GM04504 (cell line): ENCODE measurements around the gene ZNF223.
A peak's percentile ranks its signal among the peaks of the same experiment; 100 is the strongest.

ENCODE experiments used
- DNase-seq: peaks from one replicate; pipeline ENCODE4 v3.0.0-alpha.2; 2012; ENCODE audit warnings: low read depth

The ZNF223 gene

GRCh38 chr19:44051650-44052402, at the start of gene ZNF223:
Gene ZNF223, plus strand, starts transcription at chr19:44052036. Its CDS starts 3,141 bp downstream, at chr19:44055177.
- peak; percentile 88 for DNase-seq

DNA sequence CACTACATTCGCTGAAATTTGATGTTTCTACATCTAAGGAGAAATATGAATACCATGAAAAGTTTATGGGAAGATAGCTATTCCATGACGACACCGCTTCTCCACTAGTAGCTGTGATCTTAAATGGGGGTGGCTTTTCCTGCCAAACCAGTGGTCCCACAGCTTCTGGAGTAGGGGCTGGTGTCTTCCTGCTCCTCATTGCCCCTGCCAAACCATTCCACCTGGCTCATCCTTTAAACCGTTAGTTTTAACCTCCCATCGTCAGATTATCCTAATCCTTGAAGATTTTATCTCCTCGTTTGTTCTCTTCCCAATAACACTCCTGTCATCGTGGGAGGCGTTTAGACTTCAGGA, 49.6 kb upstream of the ZNF223 start:
- no peak for DNase-seq

DNA sequence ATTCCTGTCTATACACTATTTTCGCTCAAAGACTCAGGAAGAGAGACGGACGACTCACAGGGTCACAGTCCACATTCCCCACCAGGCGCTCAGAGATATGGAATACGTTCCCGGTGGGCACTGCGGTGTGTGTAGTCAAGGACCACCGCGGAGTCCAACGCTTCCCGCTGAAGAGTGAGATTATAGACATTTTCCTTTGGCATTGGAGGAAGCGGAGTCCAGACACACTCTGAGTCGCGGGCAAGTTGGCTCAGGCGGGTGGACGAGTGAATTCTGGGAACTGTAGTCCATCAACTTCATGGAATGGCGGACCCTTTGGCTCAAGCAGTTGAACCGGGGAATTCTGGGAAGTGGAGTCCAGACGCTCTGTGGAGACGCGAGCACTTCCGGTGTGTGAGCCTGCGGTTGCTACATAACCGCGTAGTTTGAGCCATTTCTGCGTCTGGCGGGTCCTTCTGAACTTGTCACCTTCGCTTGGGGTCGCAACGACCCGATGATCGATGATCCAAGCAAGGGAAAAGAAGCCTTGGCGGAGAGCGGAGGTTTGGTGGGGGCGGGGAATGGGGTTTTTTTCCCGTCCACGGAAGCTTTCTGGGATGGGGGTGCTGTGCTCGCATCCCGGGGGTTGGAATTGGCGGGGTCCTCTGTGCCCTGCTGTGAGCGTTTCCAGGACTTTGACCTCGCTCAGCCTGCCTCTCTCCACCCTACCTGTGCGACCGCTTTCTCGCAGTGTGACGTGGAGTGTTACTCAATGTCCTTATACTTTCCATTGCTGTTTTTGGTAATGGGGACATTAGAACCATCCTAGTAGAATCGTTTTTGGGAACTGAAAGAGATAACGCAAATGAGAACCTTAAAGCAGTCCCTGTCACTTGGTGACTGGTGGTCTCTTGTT, 49.0 kb upstream of the ZNF223 start, which contains the start of gene ZNF230:
ZNF230 (plus strand) TSS at position 392 of the 895 bp plus-strand sequence. CDS start 4,122 bp downstream, outside the sequence.
- DNase-seq, result peak; percentile 89

- DNase-seq, result no peak
Observed at GRCh38 chr19:44003461-44004009, 48.3 kb upstream of the ZNF223 start.

DNA sequence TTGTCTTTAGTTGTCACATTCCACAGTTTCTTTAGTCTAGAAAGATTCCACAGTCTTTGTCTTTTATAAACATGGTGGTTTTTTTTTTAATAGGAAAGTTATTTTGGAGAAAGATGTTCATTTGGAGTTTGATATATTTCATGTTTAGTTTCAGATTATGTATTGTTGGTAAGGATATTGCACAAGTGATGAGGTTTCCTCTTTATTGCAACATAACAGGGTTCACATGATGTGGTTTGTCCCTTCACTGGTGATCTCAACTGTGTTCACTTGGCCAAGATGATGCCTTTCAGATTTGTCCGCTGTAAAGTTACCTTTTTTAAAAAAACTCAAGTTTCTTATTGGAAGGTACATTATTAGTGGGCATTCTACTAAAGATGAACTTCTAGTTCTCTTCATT, 45.9 kb upstream of the ZNF223 start:
- DNase-seq, result no peak

- no peak for DNase-seq
Observed at GRCh38 chr19:44007473-44007872, 44.4 kb upstream of the ZNF223 start.

DNA sequence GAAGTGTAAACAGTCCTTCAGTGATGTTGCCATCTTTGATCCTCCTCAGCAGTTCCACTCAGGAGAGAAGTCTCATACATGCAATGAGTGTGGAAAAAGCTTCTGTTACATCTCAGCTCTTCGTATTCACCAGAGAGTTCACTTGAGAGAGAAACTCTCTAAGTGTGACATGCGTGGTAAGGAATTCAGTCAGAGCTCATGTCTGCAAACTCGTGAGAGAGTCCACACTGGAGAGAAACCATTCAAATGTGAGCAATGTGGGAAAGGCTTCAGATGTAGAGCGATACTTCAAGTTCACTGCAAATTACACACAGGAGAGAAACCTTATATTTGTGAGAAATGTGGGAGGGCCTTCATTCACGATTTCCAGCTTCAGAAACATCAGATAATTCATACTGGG, 41.4 kb upstream of the ZNF223 start:
- no peak for DNase-seq

DNA sequence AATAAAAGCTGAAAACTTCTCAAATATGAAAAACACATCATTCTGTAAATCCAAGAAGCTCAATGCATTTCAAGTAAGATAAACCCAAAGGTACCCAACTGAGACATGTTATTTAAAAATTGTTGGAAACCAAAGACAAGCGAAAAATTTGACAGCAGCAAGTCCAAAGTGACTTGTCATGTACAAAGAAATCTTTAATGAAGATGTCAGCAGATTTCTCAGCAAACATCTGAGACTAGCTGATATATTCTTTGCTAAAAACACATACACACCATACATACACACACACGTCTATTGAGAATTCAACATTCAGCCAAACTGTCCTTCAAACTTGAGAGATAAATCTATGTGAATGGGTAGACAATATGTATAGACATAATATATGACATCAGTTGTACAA, 32.3 kb upstream of the ZNF223 start:
- DNase-seq, result no peak

DNA sequence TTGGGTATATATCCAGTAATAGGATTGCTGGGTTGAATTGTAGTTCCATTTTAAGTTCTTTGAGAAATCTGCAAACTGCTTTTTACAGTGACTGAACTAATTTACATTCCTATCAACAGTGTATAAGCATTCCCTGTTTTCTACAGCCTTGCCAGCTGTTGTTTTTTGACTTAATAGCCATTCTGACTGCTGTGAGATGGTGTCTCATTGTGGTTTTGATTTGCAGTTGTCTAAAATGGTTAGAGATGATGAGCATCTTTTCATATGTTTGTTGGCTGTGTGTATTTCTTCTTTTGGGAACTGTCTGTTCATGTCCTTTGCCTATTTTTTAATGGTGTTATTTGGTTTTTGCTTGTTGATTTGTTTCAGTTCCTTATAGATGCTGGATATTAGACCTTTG, 30.6 kb upstream of the ZNF223 start:
- no peak for DNase-seq

DNA sequence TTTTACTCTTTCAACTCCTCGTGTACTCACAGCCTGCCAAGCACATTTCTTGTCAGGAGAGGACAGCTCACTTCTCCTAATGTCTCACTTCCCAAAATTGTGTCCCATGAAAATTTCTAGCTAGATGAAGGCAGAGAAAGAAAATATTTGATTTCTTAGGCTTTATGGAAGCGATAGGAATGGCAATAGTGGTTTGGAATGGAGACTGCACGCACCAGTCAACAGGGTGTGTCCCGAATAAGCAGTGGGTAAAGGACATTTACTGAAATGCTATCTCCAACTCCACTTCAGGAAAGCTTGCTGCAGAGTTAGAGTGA, 27.0 kb upstream of the ZNF223 start:
- no peak for DNase-seq

DNA sequence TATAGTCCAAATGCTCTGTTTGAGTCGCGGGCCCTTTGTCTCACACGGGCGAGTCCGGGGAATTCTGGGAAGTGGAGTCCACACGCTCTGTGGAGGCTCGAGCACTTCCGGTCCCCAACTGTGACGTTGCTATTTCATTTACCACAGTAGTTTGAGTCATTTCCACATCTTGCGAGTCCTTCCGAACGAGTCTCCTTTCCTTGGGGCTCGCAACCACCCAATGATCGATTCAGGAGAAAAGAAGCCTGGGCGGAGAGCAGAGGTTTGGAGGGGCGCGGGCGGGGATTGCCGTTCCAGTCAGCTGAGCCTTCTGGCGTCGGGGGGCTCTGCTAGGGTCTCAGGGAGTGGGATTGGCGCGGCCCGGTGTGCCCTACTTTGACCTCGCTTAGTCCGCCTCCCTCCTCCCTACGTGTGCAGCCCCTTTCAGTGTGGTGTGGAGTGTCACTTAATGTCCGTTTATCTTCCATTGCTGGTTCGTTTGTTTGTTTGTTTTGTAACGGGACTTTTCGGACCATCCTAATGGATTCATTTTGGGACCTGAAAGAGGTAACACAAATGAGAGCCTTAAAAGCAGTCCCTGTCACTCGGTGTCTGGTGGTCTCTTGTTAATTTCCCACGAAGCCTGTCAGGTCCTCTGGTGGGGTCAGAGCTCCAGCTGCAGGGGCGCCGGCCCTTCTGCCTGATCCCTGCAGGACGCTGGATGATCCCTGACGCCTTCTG, 26.5 kb upstream of the ZNF223 start, which contains the start of gene ZNF222:
ZNF222 (plus strand) TSS at position 163 of the 720 bp plus-strand sequence; CDS start at position 221, 58 bp downstream.
- peak; percentile 70 for DNase-seq

- no peak for DNase-seq
Observed at GRCh38 chr19:44026622-44027021, 25.2 kb upstream of the ZNF223 start.

GRCh38 chr19:44032001-44032610, 19.7 kb upstream of the ZNF223 start:
- DNase-seq, result no peak

DNA sequence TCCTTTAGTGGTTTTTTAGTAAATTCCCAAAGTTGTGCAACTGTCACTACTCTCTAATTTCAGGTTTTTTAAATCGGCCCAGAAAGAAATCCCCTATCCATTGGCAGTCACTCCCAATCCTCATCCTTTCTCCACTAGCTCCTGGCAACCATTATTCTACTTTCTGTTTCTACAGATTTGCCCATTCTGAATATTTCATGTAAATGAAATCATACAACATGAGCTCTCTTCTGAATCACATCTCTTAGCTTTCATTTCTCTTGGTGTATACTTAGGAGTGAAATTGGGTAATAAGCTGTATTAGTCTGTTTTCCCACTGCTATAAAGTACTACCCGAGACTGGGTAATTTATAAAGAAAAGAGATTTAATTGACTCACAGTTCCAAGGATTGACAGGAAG, 9.7 kb upstream of the ZNF223 start:
- DNase-seq, result no peak

DNA sequence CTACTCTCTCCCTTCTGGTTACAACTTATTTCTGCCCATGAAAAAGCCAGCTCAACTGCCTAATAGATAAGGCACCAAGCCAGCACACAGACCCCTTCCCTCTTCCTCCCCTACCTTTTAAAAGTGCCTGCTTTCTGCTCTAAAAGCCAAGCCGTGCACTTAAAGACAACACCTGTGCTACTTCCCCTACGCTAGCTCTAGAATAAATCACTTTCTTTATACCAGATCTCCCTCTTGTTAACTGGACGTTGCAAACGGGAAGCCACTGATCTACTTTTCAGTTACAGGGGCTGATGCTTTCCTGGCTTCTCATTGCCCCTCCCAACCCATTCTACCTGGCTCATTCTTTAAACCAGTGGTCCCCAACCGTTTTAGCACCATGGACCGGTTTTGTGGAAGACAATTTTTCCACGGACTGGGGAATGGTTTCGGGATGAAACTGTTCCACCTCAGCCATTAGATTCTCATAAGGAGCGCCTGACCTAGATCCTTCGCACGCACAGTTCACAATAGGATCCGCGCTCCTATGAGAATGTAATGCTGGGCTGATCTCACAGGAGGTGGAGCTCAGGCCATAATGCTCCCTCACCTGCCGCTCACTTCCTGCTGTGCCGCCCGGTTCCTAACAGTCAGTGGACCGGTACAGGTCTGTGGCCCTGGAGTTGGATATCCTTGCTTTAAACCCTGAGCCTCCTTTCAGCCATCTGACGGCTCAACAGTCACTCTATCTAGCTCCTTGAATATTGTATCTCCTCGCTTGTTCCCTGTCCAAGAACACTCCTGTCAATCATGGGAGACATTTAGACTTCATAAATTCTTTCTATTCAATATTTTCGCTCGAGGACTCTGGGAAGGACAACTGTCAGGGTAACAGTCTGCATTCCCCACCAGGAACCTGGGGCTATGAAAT, 841 bp upstream of the ZNF223 start:
- no peak for DNase-seq

DNA sequence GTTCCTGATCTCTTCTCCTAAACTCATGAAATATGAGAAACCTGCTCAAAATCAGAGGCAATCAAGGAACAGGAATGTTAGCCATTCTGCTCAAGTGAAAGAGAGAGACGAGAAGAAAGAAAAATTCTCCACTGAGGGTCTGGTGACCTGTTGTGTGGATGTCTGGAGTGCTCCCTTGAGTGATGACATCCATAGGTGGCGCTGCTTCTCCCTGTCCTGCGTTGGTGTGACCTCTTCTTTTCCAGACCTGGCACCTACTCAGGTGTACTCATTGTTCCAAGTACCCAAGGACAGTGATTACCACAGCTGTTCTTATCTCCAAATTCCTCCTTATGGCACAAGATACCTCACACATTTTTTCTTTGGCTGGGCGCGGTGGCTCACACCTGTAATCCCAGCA, 4.0 kb downstream of the ZNF223 start:
- no peak for DNase-seq

DNA sequence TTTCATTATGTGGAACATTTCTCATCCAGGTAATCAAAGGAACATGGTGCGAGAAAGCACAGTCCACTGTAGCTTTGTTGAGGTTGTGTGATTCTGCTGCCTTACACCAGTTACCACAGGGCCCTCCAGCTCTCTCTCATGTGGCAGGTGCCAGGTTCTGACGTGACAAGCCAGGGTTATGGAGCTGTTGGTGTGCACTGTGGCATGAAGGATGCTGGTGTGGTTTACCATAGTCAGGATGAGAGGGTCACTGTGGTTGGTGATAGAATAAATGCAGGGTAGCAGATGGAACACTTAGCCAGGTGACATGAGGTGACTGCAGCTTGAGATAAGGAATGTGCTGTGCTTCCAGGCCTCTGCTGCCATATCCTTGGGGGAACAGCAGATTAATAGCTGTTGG, 7.4 kb downstream of the ZNF223 start:
- DNase-seq, result no peak

- no peak for DNase-seq
Observed at GRCh38 chr19:44061038-44061437, 9.2 kb downstream of the ZNF223 start.

- DNase-seq, result no peak
Observed at GRCh38 chr19:44066305-44066704, 14.5 kb downstream of the ZNF223 start.

DNA sequence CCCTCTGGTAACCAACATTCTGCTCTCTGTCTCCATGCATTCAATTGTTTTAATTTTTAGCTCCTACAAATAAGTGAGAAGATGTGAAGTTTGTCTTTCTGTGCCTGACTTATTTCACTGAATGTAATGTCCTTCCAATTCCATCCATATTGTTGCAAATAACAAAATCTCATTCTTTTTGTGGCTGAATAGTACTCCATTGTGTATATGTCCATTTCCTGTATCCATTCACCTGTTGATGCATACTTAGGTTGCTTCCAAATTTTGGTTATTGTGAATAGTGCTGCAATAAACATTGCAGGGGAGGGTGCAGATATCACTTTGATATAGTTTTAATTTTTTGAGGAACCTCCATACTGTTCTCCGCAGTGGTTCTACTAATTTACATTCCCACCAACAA, 17.6 kb downstream of the ZNF223 start:
- no peak for DNase-seq
